GM12873 (cell line): ENCODE measurements around the gene CRACR2B.

Source experiments
- CTCF ChIP-seq: IDR thresholded peaks from 2 replicates; pipeline ENCODE4 v1.5.1; 2012; ENCODE audit warnings: low read depth, mild to moderate bottlenecking, moderate library complexity, low read length, control low read depth; ENCODE audit not compliant: insufficient read depth; ENCODE audit errors: missing control alignments

CRACR2B gene

GRCh38 chr11:876545-876944 lies 48.8 kb downstream of the CRACR2B start:
- TF ChIP-seq CTCF, result no peak

DNA sequence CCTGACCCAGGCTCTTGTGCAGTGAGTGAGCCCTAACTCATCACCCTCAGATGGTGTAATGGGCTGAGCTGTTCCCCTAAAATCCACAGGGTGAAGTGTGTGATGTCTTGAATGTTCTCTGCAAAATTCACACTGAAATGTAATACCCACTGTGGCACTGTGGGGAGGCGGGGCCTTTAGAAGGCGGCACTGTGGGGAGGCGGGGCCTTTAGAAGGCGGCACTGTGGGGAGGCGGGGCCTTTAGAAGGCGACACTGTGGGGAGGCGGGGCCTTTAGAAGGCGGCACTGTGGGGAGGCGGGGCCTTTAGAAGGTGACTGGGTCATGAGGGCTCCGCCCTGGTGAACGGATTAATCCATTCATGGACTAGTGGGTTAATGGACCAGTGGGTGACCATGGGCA lies 49.8 kb downstream of the CRACR2B start:
- TF ChIP-seq CTCF, result no peak

DNA sequence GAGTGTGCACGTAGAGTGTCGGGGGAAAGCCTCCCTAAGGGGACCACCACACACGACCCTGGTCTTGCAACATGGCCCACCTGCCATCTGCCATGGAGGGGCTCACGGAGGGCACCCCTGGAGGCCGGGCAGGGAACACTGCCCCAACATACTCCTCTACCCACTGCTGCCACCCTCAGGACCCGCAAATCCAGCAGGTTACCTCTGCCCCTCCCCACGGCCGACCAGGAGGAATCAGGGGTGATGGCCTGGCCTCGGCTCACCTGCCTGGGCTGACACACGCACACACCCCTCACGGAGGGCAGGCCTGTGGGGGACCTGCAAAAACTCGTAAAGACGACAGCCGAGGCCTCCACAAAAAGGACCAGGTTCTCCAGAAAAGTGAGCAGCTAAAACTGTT lies 52.7 kb downstream of the CRACR2B start:
- TF ChIP-seq CTCF, result no peak
